HG02759 (cell line): Measurements from ENCODE around the gene SF3A1.

Source experiments
- ATAC-seq: cut with Tn5 transposase; IDR thresholded peaks from one replicate; pipeline ENCODE4 v1.9.1; 2021; ENCODE audit warnings: mild to moderate bottlenecking, moderate library complexity; ENCODE audit not compliant: unreplicated experiment

The SF3A1 gene

GRCh38 chr22:30305906-30306626 lies 50.6 kb downstream of the SF3A1 start:
- no peak for ATAC-seq

- peak; percentile 41 for ATAC-seq
Measured at GRCh38 chr22:30305519-30305905, 51.2 kb downstream of the SF3A1 start.

- no peak for ATAC-seq
Measured at GRCh38 chr22:30304495-30305244, 52.0 kb downstream of the SF3A1 start.

GRCh38 chr22:30302810-30303138 lies 53.9 kb downstream of the SF3A1 start:
- ATAC-seq, result no peak

GRCh38 chr22:30301995-30302809 lies 54.5 kb downstream of the SF3A1 start:
- ATAC-seq, result no peak

GRCh38 chr22:30299322-30299721 lies 57.4 kb downstream of the SF3A1 start:
- no peak for ATAC-seq

- no peak for ATAC-seq
Measured at GRCh38 chr22:30297991-30298701, 58.5 kb downstream of the SF3A1 start.

- no peak for ATAC-seq
Measured at GRCh38 chr22:30297276-30297990, 59.3 kb downstream of the SF3A1 start.

- no peak for ATAC-seq
Measured at GRCh38 chr22:30296833-30297232, 59.9 kb downstream of the SF3A1 start.

GRCh38 chr22:30296324-30296723 lies 60.4 kb downstream of the SF3A1 start:
- ATAC-seq, result no peak

GRCh38 chr22:30295576-30295975 lies 61.1 kb downstream of the SF3A1 start:
- no peak for ATAC-seq

GRCh38 chr22:30294830-30295229 lies 61.9 kb downstream of the SF3A1 start:
- ATAC-seq, result no peak

GRCh38 chr22:30294066-30294465 lies 62.6 kb downstream of the SF3A1 start:
- no peak for ATAC-seq

- no peak for ATAC-seq
Measured at GRCh38 chr22:30293026-30293425, 63.7 kb downstream of the SF3A1 start.

- no peak for ATAC-seq
Measured at GRCh38 chr22:30292069-30292970, 64.4 kb downstream of the SF3A1 start.

GRCh38 chr22:30291058-30291892 lies 65.4 kb downstream of the SF3A1 start:
- ATAC-seq, result no peak

GRCh38 chr22:30290342-30291057 lies 66.2 kb downstream of the SF3A1 start:
- no peak for ATAC-seq

GRCh38 chr22:30289980-30290313 lies 66.7 kb downstream of the SF3A1 start:
- ATAC-seq, result no peak
